ENCODE data around the gene RPL14.

GRCh38 chr3:40477666-40478065 is 20.5 kb downstream of the RPL14 start:
- TF ChIP-seq CTCF (conservative IDR thresholded peaks at IDR 0.05; ENCODE audit: low read depth, low read length) (no peak), EZH2phosphoT487 (IDR thresholded peaks at IDR 0.05; ENCODE audit: borderline replicate concordance, low read length) (no peak), EZH2 (IDR thresholded peaks at IDR 0.05; ENCODE audit: low read length, unreplicated experiment) (no peak)

Measured in PC-3 (cell line).